ENCODE measurements around the gene GAST.

GRCh38 chr17:41739661-41740352 lies 27.7 kb downstream of the GAST start:
- TF ChIP-seq HDAC2 (IDR thresholded peaks at IDR 0.05) (no peak), SREBF2 (IDR thresholded peaks at IDR 0.05) (no peak)
- TF ChIP-seq, protein P1, sequence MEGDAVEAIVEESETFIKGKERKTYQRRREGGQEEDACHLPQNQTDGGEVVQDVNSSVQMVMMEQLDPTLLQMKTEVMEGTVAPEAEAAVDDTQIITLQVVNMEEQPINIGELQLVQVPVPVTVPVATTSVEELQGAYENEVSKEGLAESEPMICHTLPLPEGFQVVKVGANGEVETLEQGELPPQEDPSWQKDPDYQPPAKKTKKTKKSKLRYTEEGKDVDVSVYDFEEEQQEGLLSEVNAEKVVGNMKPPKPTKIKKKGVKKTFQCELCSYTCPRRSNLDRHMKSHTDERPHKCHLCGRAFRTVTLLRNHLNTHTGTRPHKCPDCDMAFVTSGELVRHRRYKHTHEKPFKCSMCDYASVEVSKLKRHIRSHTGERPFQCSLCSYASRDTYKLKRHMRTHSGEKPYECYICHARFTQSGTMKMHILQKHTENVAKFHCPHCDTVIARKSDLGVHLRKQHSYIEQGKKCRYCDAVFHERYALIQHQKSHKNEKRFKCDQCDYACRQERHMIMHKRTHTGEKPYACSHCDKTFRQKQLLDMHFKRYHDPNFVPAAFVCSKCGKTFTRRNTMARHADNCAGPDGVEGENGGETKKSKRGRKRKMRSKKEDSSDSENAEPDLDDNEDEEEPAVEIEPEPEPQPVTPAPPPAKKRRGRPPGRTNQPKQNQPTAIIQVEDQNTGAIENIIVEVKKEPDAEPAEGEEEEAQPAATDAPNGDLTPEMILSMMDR (IDR thresholded peaks at IDR 0.05) = no peak

Data from A549 (cell line).